Dedifferentiated amniotic fluid mesenchymal stem cell (primary cell): ENCODE data around the gene TMEM253.

Source experiments
- DNase-seq: peaks from one replicate; pipeline ENCODE4 v3.0.0-alpha.2; 2016; ENCODE audit errors: extremely low spot score

Gene TMEM253

GRCh38 chr14:21103710-21104447, 3.0 kb downstream of the TMEM253 start:
- peak; percentile 96 for DNase-seq

DNA sequence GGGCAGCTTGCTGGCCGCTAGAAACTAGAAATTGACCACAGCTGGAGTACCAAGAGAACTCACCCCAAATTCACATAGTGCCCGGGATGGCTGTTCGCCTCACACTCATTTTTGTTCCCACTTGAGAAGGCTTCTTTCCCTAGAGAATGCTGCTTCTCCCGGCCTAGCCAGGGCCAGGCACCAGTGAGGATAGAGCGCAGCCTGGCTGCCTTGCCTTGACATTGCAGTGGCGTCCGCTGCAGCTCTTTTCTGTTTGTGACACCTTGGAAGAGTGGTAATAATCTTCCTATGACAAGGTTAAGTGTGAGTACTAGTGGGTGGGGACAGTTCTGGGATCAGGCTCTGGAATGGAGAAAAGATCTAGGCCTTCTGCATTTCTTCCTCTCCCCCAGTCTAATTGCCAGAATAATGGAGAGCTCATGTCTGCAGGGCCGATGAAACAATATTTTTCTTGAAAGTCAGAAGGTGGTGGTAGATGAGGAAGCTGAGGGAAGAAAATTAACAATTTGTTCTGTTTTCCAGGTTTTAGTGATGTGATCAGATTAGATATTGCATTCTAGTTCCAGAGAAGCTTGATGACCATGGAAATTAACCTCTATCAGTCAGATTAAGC, 3.7 kb downstream of the TMEM253 start:
- DNase-seq = peak; percentile 71

DNA sequence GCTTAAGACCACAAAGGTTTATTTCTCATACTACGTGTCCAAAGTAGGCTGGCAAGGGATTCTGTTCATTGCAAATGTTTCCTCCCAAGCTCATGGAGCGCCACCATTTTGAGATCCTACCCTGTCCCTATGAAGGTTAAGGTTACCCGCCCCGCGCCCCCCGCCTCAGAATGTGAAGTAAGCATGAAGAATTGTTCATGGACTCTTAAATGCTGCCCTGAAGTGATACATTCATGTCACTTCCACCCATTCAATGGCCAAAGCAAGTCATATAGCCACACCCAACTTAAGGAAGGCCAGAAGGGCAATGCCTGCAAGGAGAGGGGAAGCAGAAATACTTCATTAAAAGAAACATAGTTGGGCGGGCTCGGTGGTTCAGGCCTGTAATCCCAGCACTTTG, 4.2 kb downstream of the TMEM253 start:
- DNase-seq = no peak

- DNase-seq = no peak
Observed at GRCh38 chr14:21106176-21106497, 5.3 kb downstream of the TMEM253 start.

DNA sequence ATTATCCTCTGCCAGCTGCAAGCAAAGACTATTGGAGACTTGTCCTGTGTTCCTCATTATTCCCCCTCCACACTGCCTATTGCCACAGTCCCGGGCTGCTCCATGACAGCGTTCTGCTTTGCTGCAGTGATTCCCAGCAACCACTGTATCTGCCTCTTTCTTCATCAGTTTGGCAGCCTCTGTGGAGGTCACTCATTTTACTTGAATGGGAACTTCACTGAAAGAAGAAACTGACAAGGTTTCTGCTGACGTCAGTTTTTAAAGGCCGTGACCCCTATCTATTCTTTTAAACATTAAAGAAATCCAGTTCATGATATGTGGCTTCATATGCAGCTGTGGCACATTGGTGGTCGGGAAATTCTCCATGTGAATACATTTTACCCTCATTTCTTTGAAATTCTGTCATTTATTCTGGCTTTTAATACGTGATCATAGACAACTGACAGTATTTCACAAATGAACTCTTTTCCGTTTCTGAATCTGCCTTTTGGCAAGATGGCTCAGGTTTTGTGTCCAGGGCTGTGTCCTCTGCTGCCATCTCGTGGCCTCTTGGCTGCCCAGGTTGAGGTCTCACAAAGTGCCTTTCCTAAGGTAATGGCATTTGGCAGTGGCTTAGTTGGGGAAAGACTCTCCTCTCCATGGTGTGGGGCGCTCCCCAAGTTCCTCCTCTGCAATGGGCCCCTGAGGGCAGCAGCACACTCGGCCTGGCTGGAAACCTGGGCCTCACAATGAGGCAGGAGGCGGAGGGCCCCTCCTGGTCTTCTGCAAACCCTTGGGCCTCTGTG, 5.8 kb downstream of the TMEM253 start:
- DNase-seq = peak; percentile 65

GRCh38 chr14:21107283-21107800, 6.5 kb downstream of the TMEM253 start:
- no peak for DNase-seq

GRCh38 chr14:21108791-21109190, 7.9 kb downstream of the TMEM253 start:
- DNase-seq = no peak

DNA sequence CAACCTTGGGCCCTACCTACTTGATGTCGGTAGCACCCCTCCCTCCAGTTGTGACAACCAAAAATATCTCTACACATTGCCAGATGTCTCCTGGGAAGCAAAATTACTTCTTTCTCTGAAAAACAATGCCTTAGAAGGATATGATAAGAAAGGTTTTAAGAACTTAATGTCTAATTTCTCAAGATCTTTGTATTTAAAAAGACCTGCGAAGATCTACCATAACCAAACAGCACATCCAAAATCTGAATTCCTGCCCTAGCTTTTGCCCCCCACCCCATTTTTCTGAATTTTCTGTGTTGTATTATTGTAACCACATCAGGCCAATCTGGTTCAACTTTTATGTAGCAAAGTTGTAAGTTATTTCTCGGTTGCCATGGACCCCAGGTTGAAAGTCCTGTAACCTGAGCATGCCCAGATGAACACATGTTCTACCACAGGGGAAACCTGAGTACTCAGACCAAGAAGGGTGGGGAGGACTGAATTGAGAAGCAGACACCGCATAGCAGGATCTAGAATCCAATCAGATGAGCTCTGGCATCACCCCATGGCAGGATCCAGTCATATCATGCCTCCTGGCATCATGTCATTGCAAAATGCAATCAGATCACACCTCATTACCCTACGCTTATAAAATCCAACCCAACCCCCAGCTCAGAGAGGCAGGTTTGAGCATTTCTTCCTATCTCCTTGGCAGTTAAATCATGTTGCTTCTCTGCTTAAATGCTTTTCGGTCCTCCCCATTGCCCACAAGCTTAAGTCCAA, 8.7 kb downstream of the TMEM253 start:
- no peak for DNase-seq

- DNase-seq = no peak
Observed at GRCh38 chr14:21112255-21112654, 11.4 kb downstream of the TMEM253 start.

DNA sequence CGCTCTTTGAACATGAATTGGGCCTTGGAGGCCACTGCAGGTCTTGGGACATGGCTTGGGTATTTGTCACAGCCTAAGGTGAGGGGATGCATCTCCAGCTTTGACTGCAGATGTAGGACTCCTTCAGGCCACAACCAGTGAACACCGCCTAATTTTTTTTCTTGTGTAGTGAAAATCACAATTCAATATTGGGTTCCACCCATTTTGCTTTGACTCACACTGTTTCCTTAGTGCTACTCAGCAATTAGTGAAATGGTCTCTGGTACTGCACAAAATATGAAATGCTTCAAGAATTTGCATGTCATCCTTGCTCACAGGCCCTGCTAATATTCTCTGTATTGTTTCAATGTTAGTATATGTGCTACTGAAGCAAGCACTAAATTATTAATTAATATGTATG, 12.5 kb downstream of the TMEM253 start:
- no peak for DNase-seq

- DNase-seq = no peak
Observed at GRCh38 chr14:21118933-21119332, 18.1 kb downstream of the TMEM253 start.

DNA sequence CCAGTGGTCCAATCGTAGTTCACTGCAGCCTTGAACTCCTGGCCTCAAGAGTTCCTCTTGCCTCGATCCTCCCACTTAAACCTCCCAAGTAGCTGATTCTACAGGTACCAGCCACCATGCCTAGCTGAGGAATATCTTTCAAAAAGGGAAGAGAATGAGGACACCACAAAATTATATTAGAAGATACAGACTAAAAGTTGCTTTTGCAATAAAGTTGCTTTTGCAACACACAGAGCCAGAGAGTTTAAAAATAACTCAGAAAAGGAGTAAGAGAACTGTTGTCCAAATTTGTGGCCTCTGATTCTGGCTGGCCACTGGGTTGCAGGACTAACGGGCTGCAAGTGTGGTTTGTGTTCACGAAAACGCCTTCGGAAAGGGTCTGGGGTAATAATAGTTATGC, 19.8 kb downstream of the TMEM253 start:
- DNase-seq = no peak

GRCh38 chr14:21121122-21121521, 20.3 kb downstream of the TMEM253 start:
- no peak for DNase-seq

GRCh38 chr14:21123429-21123828, 22.6 kb downstream of the TMEM253 start:
- DNase-seq = no peak

DNA sequence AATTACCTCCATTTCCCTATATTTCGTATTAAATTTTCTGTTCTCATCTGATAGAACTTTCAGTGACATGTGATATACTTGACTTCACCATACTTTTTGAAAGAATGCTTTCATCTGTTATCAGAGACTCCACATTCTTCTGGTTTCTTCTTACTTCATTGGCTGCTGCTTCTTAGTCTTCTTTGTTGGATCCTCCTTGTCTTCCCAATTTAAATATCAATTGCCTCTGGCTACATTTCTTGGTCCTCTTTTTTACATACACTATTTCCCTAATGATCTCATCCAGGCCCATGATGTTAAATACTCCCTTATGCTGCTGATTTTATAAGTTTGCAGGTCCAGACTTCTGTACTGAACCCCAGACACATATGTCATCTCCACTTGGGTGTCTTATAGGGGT, 33.0 kb downstream of the TMEM253 start:
- DNase-seq = no peak

- no peak for DNase-seq
Observed at GRCh38 chr14:21136024-21136423, 35.2 kb downstream of the TMEM253 start.

- no peak for DNase-seq
Observed at GRCh38 chr14:21142357-21142756, 41.5 kb downstream of the TMEM253 start.

GRCh38 chr14:21145437-21145836, 44.6 kb downstream of the TMEM253 start:
- no peak for DNase-seq

GRCh38 chr14:21149641-21150367, 48.9 kb downstream of the TMEM253 start:
- no peak for DNase-seq
